Measurements from ENCODE around the gene SESN1. TPM values are rescaled to one million over a fixed set of nuclear protein-coding genes. Genes with fewer than 3 reads are reported as not detected.

The SESN1 gene
- polyA plus RNA-seq, 2 of the 4 experiments (the other 2 are of a cell fraction): 7.9 to 13.9 TPM

- Histone ChIP-seq H3K4me1 (no peaks in the 10 kb centered on the region), H3K27ac (no peak overlapping the region), H3K4me2 (no peak overlapping the region), H3K9me3 (no peaks in the 10 kb centered on the region), H3K4me3 (no peak overlapping the region)
- no peak for ATAC-seq
- no peak for FAIRE-seq
- no peak for TF ChIP-seq HMGXB4 (CRISPR knock-in tag; IDR thresholded peaks at IDR 0.05; ENCODE audit: borderline replicate concordance)
- no peak for TF ChIP-seq CBX2 (IDR thresholded peaks at IDR 0.05; ENCODE audit: borderline replicate concordance, low read depth)
- POLR2A ChIA-PET: interaction anchor here (1.3 to 1.5 kb wide), 2 partner anchors 13 to 301 kb away, joined by 4 to 7 read pairs; partner anchors contain the start of genes CEP57L1 and SESN1
- WGBS (ENCODE audit: missing lambda C conversion rate): 77% methylated on average over 4 of the region's 4 CpGs
- DNase-seq (ENCODE audit: low read depth in 1 of 2, low spot score in 1 of 2): no peak
- CTCF ChIA-PET: interaction anchor here (1.1 to 1.9 kb wide), 2 partner anchors 8 to 246 kb away, joined by 3 to 6 read pairs; no protein-coding TSS in a partner anchor
Observed at GRCh38 chr6:109081516-109082187, 13.0 kb downstream of the SESN1 start.

DNA sequence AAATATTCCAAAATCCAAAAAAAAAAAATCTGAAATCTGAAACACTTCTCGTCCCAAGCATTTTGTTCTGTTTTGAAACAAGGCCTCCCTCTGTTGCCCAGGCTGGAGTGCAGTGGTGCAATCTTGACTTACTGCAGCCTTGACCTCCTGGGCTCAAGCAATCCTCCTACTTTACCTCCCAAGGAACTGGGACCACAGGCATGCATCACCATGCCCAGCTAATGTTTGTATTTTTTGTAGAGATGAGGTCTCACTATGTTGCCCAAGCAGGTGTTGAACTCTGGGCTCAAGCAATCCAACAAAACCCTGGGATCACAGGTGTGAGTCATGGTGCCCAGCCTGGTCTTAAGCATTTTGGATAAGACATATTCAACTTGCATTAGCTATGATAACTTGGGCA lies 13.6 kb downstream of the SESN1 start:
- 71% methylated on average over 1 of the region's 1 CpG for WGBS (ENCODE audit: missing lambda C conversion rate)
- no peaks in the 10 kb centered on the region for H3K4me1 ChIP-seq
- no peak for DNase-seq (ENCODE audit: low read depth in 1 of 2, low spot score in 1 of 2)
- no peak for FAIRE-seq
- TF ChIP-seq HES2 (IDR thresholded peaks at IDR 0.05) (no peak), FOSL2 (IDR thresholded peaks at IDR 0.05) (no peak), FOSL2 (CRISPR knock-in tag; IDR thresholded peaks at IDR 0.05) (no peak), POLR2A (IDR thresholded peaks at IDR 0.05; ENCODE audit: low read length) (no peak), RNF2 (IDR thresholded peaks at IDR 0.05; ENCODE audit: borderline replicate concordance, low read depth) (no peak), CTCF (IDR thresholded peaks at IDR 0.05) (no peak), BHLHE40 (IDR thresholded peaks at IDR 0.05; ENCODE audit: low read depth, low read length) (no peak), NPAS2 (CRISPR knock-in tag; IDR thresholded peaks at IDR 0.05; ENCODE audit: borderline replicate concordance) (no peak), MAZ (IDR thresholded peaks at IDR 0.05; ENCODE audit: borderline replicate concordance, low read depth, low read length) (no peak), RAD21 (conservative IDR thresholded peaks at IDR 0.05 in 1 of 2, IDR thresholded peaks at IDR 0.05 in 1 of 2) (no peak)
- no peak overlapping the region for H3K4me2 ChIP-seq
- no peak overlapping the region for H3K4me3 ChIP-seq
- ATAC-seq: no peak
- POLR2A ChIA-PET: interaction anchor here (1.5 kb wide), 1 partner anchor 14 kb away, joined by 7 read pairs; the partner anchor contains the start of genes CEP57L1 and SESN1
- H3K27ac ChIP-seq: no peak overlapping the region
- no peaks in the 10 kb centered on the region for H3K9me3 ChIP-seq
- CTCF ChIA-PET: interaction anchor here (1.1 to 1.9 kb wide), 2 partner anchors 8 to 245 kb away, joined by 3 to 6 read pairs; no protein-coding TSS in a partner anchor

DNA sequence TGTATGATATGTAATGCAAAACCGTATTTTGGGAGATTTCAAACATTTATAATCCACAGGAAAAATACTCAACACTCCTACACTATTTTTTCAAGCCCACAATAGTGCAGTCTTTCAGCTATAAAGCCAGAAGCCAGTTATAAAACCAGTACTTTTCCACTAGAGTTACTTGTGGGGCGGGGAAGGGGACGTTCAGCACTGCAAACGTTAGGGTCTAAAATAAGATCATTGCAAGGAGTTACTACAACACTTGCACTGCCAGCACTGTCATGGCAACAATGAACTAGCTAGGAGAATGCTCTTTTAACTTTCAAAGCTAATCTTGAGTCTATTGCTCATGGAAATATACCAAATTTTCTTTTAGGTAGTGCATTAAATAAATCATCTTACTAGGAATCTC lies 14.7 kb downstream of the SESN1 start:
- ATAC-seq (no peak), FAIRE-seq (no peak), DNase-seq (ENCODE audit: low read depth in 1 of 2, low spot score in 1 of 2) (no peak)
- H3K9me3 ChIP-seq: no peaks in the 10 kb centered on the region
- CTCF ChIA-PET: no interaction called here
- H3K4me3 ChIP-seq: no peak overlapping the region
- POLR2A ChIA-PET: interaction anchor here (0.7 to 1.1 kb wide), 2 partner anchors 14 to 15 kb away, joined by 3 read pairs; partner anchors contain the start of gene CEP57L1
- H3K4me2 ChIP-seq: no peak overlapping the region
- no peak overlapping the region for H3K27ac ChIP-seq
- WGBS (ENCODE audit: missing lambda C conversion rate): 58% methylated on average over 4 of the region's 4 CpGs
- H3K4me1 ChIP-seq: no peaks in the 10 kb centered on the region
- TF ChIP-seq CHD4 (IDR thresholded peaks at IDR 0.05; ENCODE audit: borderline replicate concordance) (no peak), BHLHE40 (IDR thresholded peaks at IDR 0.05; ENCODE audit: low read depth, low read length) (no peak), JUNB (IDR thresholded peaks at IDR 0.05) (no peak), HES2 (IDR thresholded peaks at IDR 0.05) (no peak), RNF2 (IDR thresholded peaks at IDR 0.05; ENCODE audit: borderline replicate concordance, low read depth) (no peak), SREBF2 (IDR thresholded peaks at IDR 0.05) (no peak), REST (IDR thresholded peaks at IDR 0.05) (no peak), HOXB5 (CRISPR knock-in tag; IDR thresholded peaks at IDR 0.05) (no peak), RCOR1 (IDR thresholded peaks at IDR 0.05; ENCODE audit: low read depth, low read length) (no peak), ELK1 (IDR thresholded peaks at IDR 0.05; ENCODE audit: low read depth, low read length) (no peak), CHD2 (IDR thresholded peaks at IDR 0.05; ENCODE audit: low read length, partially characterized antibody) (no peak), FOSB (CRISPR knock-in tag; IDR thresholded peaks at IDR 0.05) (no peak)
- TF ChIP-seq, protein P1, sequence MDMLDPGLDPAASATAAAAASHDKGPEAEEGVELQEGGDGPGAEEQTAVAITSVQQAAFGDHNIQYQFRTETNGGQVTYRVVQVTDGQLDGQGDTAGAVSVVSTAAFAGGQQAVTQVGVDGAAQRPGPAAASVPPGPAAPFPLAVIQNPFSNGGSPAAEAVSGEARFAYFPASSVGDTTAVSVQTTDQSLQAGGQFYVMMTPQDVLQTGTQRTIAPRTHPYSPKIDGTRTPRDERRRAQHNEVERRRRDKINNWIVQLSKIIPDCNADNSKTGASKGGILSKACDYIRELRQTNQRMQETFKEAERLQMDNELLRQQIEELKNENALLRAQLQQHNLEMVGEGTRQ (IDR thresholded peaks at IDR 0.05): no peak
